Renal cortex interstitium (tissue), 11 donors: ENCODE data around the gene COQ8B. TPM values are rescaled to one million over a fixed set of nuclear protein-coding genes. Genes with fewer than 3 reads are reported as not detected.

ENCODE experiments used
- DNase-seq, 11 donors: peaks; one replicate each; pipeline ENCODE4 v3.0.0-alpha.2; 2013; ENCODE audit warnings: low read depth in 9 of 11, low spot score in 4 of 11; ENCODE audit errors: extremely low read depth in 1 of 11
- polyA plus RNA-seq, 3 donors: library from polyadenylated mRNA; unstranded; fragments of 120-200 nt; gene quantifications; one replicate each; pipeline ENCODE4 v1.2.1, GENCODE V29; 2013; ENCODE audit not compliant: insufficient read length in 3 of 3

Gene COQ8B
- polyA plus RNA-seq, 3 donors: 30.7 to 45.2 (median 38.9) TPM

DNA sequence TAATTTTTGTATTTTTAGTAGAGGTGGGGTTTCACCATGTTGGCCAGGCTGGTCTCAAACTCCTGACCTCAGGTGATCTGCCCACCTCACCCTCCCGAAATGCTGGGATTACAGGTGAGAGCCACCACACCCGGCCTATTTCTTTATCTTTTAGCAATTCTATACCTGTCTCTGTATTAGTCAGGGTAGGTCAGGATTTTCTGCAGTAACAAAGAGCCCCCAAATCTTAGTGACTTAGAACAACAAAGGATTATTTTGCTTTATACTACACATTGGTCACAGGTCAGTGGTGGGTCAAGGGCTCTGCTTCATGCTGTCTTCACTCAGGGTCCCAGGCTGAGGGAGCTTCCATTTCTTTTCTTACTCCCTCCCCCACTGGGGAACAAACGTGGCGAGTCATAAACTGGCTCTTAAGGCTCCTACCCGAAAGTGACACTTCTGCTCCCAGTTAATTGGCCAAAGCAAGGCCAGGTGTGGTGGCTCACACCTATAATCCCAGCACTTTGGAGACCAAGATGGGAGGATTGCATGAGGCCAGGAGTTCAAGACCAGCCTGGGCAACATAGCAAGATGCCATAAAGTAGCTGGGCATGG is 7.1 kb upstream of the COQ8B start:
- no peak for DNase-seq

DNA sequence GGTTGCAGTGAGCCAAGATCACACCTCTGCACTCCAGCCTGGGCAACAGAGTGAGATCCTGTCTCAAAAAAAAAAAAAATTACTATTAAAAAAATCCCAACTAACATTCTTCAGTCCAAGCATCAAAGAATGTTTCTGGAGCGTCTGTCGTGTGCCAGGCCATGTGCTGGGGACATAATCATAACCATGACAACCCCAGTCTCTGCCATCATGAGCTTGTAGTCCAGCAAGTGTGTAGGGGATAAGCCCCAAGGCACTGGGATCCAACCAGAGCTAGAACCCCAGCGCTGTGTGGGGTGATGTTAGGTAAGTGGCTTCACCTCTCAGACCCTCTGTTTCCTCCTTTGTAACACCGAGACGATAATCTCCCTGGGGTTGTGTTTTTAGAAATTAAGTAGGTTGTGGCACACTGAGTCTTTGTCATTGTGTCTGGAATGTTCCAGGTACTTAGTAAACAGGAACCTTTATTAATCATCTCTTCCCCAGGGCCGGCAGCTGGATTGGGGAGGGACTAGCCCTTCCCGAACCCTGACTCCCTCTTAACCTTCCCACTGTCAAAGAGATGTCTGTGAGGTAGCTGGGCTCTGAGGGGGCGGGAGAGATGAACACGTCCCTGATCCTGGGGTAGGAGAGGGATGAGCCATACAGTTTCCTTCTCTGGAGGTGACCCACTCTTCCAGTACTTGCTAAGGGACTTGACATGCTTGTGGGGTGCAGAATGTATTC is 5.4 kb upstream of the COQ8B start:
- DNase-seq: no peak

DNA sequence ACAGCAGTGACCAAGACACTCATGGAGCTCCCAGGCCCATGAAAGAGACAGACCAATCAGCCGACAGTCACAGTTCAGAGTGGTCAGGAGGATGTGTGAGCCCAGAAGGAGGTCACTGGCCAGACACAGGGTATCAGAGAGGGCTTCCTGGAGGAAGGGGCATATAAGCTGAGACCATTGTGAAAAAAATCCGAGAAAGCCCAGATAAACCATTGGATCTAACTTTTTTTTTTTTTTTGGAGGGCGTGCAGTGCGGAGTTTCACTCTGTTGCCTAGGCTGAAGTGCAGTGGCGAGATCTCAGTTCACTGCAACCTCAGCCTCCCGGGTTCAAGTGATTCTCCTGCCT is 4.4 kb upstream of the COQ8B start:
- DNase-seq: no peak

DNA sequence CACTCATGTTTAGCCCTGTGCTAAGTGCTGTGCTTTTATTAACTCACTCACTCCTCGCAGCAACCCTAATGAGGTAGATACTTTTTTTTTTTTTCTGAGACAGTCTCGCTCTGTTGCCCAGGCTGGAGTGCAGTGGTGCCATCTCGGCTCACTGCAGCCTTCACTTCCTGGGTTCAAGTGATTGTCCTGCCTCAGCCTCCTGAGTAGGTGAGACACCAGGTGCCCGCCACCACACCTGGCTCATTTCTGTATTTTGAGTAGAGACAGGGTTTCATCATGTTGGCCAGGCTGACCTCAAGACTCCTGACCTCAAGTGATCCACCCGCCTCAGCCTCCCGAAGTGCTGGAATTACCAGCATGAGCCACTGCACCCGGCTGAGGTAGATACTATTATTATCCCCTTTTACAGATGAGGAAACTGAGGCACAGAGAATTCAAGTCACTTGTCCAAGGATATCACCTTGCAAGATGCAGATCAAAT is 2.8 kb upstream of the COQ8B start:
- DNase-seq: no peak

DNA sequence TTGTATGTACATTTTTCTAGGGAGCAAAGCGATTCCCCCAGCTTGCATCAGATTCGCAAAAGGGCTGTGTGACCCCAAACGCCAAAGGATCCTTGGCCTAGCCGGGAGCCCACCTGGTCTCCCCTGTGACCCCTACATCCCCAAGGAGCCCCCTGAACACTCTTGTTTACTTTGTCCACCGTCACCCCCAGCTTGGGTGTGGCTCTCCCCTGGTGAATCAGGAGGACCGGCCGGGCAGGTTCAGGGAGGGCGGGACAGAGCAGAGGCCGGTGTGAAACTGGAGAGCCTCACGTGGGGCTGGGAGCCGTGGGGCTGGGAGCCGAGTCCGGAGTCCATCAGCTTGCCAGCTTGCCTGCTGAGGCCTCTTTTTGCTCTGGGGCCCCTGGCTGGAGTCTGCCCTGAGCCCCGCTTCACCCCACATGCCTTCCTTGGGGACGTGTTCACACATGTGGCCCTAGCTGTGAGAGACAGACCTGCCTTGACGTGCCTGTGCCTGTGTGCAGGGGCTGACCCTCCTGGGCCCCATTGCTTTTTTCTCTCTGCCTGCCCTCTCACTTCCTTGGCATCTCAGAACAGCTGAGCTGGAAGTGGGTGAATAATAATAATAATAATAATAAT is 2.2 kb upstream of the COQ8B start:
- peak in 2 of 11 donors; percentile 24 to 41 for DNase-seq

DNA sequence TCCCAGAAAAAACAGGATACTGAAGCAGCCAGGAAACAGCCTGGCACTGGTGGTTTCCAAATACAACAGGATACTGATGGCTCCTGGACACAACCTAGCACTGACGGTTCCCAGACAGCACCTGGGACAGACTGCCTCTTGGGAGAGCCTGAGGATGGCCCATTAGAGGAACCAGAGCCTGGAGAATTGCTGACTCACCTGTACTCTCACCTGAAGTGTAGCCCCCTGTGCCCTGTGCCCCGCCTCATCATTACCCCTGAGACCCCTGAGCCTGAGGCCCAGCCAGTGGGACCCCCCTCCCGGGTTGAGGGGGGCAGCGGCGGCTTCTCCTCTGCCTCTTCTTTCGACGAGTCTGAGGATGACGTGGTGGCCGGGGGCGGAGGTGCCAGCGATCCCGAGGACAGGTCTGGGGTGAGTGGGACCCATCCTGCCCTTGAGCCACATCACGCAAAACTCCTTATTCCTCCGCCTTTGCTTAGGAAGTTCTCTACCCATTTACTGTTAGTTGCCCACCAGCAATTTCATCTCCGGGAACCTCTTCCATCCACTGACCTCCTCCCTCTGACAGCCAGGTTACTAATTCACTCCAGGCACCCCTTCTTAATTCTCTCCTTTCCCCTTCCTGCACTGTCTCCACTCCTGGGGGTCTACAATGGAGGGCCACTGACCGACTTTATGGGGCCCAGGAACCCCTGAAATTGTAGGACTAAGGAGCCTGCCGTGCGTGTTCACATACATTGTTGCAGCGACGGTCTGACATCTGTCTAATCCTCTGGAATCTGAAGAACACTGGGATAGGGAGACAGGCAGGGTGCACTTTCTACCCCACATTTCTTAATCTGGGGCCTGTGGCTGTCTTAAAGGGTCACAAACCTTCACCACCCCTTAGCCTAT is 1.4 kb upstream of the COQ8B start:
- no peak for DNase-seq

DNA sequence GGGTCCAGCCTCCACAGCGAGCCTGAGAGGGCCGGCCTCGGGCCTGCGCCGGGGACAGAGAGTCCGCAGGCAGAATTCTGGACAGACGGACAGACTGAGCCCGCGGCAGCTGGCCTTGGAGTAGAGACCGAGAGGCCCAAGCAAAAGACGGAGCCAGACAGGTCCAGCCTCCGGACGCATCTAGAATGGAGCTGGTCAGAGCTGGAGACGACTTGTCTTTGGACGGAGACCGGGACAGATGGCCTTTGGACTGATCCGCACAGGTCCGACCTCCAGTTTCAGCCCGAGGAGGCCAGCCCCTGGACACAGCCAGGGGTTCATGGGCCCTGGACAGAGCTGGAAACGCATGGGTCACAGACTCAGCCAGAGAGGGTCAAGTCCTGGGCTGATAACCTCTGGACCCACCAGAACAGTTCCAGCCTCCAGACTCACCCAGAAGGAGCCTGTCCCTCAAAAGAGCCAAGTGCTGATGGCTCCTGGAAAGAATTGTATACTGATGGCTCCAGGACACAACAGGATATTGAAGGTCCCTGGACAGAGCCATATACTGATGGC is 716 bp upstream of the COQ8B start:
- peak in 1 of 11 donors; percentile 29 for DNase-seq

DNA sequence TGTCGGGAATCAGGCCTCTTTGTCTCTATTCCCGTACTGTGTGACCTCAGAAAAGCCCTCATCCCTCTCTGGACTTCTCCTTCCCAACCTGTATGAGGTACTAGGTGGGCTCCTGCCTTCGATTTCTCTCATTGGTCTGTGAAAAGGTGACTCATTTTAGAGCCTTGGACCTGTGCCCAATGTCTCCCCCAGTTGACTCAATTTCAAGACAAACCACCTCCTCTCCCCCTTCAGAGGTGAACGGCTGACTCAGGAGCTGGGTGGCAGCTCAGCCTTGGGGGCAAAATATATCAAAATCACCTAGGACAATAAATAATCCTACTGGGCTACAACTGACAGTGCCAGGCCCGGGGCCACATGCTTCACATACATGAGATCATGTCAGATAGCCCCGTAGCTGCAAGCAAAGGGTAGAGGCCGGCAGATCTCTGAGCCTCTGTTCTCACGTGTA is 630 bp downstream of the COQ8B start:
- no peak for DNase-seq

DNA sequence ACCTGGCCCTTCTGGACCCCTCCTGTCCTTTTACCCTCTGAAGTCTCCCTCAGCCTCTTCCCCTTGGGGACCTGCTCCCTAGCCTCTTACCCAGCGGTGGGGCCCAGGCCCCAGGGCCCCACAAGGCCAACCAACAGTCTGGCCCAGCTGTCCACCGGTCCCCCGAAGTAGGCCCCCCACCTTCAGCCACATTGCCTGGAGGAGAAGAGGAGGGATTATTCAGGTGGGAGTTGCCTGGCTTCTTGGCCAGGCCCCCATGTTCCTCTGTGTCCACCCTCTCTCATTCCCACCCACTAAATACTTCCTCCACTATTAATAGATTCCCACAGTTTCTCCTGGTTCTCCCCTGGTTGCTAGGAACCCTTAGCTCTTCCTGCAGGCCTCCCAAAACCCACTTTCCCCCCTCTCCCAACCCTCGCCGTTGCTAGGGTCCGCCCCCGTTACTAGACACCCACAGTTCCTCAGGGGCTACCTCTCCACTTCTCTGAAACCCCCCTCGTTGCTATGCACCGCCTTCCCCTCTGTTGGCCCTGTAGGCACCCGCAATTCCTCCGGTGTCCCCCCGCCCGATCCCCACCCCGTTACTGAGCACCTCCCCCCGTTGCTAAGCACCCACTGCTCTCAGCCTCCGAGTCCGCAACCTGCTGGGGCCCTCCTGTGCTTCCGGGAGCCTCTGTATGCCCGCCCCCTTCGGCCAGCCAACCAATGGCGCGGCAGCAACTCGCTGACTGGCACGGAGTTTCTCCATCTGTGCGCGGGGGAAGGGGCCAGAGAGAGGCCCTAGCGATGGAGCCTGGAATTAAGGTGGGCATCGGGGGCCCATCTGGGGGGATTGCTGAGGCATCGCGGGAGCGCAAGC is 2.0 kb downstream of the COQ8B start:
- peak in 10 of 11 donors; percentile 85 to 93 (median 90) for DNase-seq

DNA sequence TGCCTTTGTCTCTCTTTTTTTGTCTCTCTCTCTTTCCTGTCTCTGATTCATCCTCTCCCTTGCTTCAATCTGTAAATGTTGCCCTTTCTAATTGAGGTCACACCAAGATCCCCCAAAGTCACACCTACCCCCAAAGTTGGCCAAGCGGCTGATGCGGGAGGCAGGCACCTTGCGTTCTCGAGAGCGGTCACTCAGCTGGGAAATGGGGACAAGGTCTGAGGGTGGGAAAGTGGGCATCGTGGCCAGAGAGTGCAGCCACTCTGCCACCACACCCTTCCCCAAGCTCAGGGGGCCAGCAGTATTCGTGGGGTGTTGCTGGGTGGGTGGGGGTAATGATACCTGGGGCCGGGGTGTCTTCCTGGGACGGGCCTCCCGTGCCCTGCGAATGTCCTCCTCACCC is 2.7 kb downstream of the COQ8B start:
- no peak for DNase-seq

DNA sequence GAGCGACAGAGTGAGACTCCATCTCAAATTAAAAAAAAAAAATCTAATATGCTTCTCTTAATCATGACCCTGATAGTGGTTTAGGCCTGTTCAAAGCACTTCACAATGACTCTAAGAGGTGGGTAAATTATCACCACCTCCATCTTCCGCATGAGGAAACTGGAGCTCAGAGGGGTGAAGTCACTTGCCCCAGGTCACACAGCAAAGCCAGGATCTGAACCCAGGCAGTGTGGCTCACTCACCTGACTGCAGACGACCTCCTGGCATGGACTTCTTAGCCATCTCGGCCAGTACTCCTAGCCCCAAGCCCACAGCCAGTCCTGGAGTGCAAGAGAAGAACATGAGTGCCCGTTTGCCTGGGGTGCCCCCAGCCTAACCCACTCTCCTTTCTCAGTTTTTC is 6.9 kb downstream of the COQ8B start:
- no peak for DNase-seq

DNA sequence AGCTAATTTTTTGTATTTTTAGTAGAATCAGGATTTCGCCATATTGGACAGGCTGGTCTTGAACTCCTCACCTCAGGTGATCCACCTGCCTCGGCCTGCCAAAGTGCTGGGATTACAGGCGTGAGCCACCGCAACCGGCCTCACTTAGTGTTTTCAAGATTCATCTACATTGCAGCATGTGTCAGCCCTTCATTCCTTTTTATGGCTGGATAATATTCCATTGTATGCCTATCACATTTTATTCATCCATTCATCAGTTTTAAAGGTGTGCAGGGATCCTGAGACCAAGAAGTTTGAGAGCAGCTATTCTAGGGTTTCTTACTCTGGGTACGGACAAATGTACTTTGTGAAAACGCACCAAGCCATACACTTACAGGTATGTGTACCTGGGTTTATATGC is 9.1 kb downstream of the COQ8B start:
- no peak for DNase-seq

DNA sequence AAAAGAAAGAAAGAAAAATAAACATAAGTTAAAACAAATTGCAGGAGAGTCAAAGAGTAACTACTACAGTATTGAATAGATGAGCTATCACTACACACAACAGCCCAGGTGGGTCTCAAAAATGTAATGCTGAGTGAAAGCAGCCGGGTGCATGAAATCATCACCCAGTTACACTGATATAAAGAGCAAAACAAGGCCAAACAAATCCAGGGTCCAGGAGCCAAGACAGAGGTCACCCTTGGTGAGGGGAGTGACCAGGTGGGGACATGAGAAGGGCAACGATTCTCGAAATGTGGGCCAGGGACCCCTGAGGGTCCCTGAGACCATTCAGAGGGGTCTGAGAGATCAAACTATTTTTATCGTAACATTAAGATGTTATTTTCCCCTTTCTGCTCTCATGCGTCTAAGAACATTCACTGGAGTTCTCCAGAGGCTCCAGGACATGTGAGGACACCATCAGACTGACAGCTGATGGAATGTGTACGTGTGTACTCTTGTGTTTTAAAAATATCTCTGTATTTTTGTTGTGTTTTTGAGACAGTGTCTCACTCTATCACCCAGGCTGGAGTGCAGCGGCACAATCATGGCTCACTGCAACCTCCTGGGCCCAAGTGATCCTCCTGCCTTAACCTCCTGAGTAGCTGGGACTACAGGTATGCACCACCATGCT is 10.6 kb downstream of the COQ8B start:
- DNase-seq: no peak

DNA sequence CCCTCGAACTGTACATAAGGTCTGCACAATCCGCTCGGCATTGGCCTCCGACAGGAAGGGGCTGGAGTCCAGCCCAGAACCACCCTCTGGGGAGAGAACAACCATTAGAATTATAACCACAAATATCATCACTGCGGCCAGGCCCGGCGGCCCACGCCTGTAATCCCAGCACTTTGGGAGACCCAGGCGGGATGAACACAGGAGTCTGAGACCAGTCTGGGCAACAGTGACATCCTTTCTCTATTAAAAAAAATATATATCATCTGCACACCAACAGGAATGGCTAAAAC is 11.4 kb downstream of the COQ8B start:
- no peak for DNase-seq

DNA sequence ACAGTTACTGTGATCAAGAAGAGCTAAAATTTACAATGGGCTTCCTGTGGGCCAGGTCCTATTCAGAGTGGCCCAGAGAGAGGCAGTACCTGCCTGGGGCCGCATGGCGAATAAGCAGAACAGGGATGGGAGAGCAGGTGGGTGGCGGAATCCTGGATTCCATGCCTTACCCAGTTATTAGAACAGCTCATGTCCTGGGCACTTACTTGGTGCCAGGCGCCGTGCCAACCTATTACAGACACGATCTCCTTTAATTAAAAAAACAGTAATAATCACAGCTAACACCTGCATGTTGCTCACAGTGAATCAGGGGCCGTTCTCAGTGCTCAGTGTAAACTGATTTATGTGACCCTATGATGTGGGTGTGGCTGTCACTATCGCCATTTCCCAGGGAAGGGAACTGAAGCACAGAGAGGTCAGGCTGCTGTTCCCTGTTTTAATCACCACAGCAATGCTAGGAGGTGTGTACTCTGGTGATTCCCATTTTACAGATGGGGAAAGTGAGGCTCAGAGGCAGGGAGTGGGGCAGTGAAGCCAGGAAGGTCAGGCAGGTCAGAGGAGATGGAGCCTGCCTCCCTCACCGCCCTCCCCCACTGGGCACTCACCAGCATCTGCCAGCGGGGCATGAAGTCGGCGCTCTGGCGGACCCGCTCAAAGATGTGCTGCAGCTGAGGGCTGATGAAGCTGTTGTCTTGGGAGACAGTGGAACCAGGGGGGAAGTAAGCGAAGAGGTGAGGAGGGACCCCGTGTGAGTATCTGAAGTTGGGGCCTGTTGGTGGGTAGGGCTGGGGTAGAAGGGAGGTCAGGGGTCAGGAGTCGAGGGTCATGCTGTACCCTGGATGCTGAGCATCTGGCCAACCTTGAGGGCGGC is 12.0 kb downstream of the COQ8B start:
- DNase-seq: no peak

DNA sequence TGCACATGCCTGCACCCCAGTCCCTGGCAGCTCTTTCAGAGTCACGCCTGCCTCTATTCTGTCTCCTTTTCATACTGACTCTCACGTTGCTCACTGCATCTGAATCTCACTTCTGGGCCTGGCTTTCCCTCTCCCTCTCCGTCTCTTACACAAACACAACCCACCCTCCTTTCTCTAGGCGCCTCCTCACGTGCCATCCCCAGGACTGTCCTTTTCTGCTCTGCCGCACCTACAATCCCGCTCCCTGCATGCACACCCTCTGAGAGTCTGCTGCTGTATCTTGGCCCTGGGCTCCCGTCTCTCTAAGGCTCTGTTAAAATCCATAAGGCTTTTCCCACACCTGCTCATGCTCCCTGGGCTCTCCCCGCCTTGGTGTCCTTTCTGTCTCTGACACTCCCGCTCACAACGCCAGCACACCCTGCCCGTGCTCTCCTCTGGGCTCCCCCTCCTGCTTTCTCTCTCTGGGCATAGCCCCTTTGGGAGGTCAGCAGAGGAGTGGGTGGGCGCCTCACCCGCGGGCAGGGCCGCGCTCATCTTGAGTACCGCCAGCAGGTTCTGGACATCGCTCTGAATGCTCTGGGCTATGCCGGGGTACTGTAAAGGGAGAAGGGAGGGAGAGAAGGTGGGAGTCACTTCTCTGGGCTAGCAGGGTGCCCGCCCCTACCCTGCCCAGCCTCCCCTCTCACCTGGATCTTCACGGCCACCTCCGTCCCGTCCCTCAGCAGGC is 13.5 kb downstream of the COQ8B start:
- no peak for DNase-seq
